ENCODE data around the gene SCN4A.
A peak's percentile ranks its signal among the peaks of the same experiment; 100 is the strongest.
"Not testable (repeated sequence)": the region's sequence is repeated elsewhere in the genome, so short reads cannot be mapped to it uniquely, and the experiment has no call there.

SCN4A gene

DNA sequence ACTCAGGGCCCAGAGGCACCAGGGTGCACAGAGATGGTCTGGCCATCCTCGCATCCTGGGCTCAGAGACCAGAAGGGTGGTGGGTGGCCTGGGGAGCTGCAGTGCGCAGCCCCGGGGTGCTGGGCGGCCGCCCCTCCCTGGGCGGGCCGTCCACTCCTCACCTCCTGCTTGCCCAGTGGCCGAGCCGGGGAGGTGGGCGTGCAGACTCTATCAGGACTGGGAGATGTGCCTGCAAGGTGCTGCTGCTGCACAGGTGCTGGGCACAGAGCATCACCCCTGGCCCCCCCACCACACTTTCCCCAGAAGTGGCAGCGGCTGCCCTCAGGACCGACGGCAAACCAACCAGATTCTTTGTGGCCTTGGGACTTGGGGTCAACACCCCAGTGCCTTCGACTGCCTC lies at the start of gene SCN4A:
TSS of gene SCN4A (minus strand) at position 123 of the 400 bp plus-strand sequence. CDS start at position 46, 77 bp downstream.
- DNase-seq = no peak

DNA sequence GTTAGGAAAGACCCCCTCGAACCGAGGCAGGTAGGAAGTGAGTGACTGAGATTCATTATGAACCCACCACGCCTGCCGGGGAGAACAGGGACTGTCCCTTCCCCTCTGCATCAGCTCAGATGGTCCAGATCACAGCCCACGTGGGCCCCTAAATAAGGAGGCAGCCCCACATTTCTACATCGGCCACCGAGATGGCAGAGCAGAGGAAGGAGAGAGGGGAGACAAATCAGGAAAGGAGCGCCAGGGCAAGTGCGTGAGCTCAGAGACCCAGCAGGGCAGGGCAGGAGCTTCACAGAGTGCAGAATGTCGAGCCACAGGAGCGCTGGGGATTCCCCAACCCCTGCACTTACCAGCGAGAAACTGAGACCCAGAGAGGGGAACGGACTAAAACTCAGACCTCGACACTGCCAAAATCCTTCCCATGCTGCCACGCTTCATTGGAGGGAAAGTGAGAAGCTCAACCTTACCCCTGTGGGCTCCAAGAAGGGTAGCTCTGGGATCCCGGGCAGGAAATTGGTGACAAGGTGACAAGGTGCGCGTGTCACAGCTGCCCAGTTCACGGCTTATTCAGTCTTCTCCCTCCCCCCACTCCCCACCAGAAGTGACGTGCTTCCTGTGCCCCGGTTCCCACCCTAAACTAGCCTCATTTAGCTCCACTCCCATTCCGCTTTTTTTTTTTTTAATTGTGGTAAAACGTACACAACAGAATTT lies 47.5 kb upstream of the SCN4A start, which contains the start of gene ICAM2:
TSS of gene ICAM2 (minus strand) at position 578 of the 711 bp plus-strand sequence. CDS start 13,942 bp downstream, outside the sequence.
- peak; percentile 87 for DNase-seq

DNA sequence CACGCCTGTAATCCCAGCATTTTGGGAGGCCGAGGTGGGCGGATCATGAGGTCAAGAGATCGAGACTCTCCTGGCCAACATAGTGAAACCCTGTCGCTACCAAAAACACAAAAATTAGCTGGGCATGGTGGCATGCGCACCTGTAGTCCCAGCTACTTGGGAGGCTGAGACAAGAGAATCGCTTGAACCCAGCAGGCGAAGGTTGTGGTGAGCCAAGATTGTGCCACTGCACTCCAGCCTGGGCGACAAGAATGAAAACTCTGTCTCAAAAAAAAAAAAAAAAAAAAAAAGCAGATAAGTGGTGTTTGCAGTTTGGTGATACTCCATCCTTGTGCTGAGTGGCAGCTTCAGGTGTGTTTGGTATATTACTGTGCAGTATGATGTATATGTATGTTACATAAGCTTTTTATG lies 46.8 kb upstream of the SCN4A start:
- DNase-seq = not testable (repeated sequence)

DNA sequence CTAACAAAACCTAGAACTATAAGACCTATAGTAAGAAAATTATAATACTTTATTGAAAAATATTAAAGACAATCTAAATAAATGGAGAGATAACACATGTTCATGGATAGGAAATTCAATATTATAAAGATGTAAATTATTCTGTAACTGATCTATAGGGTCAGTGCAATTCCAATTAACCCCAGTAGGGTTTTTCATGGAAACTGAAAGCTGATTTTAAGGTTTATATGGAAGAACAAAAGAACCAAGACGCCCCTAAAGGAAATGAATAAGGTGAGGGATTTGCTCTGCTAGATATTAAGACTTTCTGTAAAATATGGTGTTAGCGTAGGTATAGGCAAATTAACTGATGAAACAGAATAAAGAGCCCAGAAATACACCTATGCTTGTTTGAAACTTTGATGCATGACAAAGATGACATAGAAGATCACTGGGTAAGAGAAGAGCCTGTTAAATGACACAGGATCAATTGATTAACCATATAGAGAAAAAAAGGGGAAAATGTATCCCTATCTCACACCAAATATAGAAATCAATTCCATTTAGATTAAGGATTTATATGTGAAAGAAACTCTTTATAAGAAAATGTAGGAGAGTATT lies 44.8 kb upstream of the SCN4A start:
- no peak for DNase-seq

DNA sequence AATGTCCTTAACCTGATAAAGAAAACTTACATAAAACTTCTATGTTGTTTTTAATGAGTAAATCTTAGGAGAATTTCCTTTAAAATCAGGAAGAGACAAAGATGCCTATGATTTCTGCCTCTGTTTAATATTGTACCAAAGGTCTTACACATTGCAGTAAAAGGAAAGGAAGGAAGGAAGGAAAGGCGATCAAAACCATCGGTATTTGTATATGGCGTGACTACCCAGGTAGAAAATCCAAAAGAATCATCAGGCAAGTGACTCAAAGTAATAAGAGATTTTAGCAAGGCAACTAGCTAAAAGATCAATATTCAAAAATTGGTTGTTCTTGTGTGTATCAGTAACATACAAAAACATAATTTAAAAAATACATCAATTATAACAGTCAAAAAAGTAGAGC lies 44.3 kb upstream of the SCN4A start:
- no peak for DNase-seq

DNA sequence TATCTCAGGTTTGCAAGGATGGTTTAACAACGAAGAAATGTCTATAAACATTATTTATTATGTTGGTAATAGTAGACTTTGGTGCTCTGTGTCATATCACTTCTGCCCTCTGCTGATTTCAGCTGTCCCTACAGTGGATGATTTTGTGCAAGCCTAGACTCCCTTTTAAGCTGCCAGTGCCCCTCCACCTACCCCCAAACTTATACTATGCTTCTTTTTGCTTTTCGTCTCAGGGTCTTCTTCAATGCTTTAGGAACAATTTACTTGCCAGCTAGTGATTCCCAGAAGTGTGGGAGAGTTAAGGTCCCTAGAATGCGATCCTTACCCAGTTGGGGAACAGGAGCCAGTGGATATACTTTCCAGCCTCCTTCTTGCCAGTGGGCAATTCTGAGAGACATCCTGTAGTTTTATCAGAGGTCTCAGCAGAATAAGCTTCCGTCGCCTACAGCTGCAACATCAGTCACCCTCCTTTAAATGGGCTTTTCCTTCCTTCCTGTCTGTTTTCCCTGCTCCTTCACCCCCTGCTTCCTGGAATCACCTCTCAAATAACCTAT lies 43.6 kb upstream of the SCN4A start:
- DNase-seq = no peak

DNA sequence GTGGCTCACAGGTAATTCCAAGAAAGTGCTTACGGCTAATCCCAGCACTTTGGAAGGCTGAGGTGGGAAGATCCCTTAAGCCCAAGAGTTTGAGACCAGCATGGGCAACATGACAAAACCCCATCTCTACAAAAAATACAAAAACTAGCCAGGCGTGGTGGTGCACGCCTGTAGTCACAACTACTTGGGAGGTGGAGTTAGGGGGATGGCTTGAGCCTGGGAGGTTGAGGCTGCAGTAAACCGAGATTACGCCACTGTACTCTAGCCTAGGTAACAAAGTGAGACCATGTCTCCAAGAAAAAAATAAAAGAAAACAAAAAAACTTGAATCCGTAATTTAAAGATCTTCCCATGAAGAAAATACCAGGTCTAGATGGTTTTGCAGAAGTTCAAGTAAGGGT lies 42.7 kb upstream of the SCN4A start:
- no peak for DNase-seq

DNA sequence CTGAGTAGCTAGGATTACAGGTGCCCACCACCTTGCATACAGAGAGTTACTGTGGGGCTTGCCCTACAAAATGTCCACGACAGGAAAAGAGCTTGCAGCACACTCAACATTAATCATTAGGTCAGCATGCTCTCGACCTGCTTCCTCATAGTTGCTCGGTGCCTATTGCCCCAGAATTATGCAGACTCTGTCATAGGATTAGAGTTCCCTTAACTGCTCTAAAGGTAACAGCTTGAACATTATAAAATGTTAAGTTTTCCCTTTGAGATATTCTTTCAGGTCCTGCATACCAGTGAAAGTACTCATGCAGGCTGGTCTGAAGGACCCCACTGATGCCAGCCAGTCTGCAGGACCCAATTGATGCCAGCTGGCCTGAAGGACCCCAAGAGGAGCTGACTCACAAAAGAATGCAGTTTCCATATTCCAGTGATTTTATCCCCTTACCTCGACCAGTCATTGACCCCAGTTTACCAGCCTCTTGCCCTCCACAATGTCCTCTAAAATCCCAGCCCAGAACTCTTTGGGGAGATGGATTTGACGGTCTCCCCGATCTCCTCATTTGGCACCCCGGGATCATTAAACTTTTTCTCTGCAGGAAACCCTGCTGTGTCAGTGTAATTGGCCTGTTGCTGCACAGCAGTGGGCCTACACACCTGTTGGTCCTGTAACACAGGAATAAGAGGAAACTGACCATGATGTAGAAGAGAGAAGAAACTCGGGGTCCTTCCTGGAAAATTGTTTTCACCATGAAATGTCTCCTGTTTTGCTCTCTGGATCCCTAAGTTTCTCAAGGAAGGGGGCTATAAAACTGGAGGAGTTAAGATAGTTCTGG lies 37.1 kb upstream of the SCN4A start:
- no peak for DNase-seq

DNA sequence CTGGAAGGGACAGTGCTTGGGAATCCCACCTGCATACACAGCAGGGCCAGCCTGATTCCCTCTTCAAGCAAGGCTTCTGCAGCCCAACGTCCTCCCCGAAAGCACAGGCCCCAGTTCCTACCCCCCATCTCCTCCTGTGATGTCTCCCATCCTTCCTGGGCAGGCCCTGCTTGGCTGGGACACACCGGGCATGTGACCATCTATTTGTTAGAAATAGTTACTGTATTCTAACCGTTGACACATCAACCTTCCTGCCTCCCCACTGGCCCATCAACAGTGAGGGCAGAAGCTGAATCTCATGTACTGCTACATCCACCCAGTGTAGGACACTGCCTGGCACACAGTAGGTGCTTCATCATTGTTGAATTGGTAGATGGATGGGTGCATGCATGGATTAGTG lies 36.1 kb upstream of the SCN4A start:
- DNase-seq = no peak

DNA sequence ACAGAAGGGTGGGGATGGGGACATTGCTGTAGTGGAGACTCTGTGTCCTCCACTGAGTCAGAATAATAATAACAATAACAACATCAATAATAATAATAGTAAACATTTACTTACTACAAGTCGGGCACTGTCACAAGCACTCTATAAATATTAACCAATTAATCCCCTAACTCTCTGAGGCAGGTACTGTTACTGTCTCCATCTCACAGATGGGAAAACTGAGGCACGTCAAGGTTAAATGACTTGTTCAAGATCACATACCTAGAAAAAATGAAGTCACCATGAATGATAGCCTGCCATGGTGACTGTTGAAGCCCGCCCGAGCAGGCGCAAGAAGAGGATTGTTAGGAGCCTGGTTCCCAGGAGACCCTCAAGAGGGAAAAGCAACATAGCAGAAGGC lies 35.6 kb upstream of the SCN4A start:
- DNase-seq = no peak

DNA sequence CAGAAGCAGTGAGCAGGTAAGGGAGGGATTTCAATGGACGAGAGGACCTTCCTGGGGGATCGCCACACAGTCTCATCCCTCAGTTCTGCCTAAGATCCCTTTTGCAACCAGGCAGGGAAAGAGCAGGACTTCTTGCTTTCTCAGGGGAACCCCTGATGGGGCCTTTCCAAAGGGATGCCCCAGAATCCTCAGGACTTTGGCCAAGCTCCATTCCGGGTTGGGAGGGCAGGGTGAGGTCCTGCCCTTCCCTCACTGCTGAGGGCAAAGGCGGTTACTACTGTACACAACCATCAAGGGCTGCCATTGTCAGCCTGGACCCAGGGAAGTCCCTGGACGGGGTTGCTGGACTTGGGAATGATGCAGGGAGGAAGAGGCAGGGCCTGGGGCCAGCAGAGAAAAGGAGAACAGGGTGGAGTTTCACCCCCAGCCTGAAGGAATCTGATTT lies 35.1 kb upstream of the SCN4A start:
- DNase-seq = no peak

DNA sequence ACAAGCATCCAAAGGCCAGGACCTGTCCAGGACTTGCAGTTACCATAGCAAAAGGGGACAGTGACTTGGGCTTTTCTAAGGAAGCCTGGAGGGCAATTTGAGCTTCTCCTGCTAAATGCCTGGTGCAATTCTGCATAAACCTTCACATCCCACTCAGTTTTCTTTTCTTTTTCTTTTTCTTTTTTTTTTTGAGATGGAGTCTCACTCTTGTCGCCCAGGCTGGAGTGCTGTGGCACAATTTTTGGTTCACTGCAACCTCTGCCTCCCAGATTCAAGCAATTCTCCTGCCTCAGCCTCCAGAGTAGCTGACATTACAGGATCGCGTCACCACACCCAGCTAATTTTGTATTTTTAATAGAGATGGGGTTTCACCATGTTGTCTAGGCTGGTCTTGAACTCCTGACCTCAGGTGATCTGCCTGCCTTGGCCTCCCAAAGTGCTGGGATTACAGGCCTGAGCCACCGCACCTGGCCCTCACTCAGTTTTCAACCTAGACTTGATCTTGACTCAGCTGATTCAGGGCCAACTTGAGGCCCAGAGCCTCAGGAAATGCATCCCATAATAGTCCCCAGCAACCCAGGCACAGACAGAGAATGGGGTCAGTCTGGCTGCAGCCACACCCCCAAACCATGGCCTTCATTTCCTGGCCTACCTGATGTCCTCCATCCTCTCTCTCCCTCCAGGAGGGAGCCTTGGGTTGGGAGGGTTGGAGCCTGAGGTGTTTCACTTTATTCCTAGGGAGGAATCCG lies 34.5 kb upstream of the SCN4A start:
- DNase-seq = not testable (repeated sequence)

DNA sequence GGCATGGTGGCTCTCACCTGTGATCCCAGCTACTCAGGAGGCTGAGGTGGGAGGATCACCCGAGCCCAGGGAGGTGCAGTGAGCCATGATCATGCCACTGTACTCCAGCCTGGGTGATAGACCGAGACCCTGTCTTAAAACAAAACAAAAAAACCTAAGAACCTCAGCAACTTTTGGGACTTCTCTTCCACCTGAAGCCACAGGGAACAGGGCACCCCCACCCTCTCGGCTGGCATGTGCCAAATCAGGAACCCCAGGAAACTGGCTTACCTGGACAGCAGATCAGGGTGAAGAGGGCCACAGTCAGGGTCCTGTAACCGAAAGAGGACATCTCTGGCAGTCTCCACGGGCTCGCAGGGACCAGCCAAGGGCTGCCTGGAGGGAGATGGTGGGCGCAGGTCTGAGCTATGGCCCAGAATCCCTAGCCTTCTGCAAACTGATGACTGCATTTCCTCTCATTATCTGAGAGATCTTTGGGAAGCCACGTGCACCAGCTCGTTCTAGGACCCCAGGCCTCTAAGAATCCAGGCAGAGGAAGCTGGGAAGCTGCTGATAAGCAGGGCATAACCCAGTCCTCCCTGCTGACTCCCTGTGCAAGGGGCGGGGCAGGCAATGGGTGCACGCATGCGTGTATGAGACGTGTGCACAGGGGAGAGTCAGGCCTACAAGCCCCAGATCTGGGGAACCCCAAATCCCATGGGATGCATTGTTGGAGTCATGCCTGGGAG lies 33.8 kb upstream of the SCN4A start:
- DNase-seq = no peak

DNA sequence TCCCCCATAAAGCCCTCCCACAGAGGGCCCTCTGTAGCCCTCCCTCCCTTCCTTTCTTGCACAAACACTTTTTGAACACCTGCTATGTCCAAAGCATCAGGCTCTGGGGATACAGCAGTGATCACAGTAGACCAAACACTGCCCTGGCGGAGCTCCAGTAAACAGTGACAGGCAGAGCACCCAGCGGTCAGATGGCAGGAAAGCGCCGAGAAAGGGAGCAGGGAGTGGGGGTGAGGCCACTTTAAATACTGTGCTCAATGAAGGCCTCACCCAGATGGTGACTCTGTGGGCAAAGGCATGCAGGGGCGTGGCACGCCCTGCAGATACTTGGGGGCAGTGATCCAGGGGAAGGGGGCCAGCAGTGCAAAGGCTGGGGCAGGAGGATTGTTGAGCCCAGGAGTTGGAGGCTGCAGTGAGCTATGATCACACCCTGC lies 33.0 kb upstream of the SCN4A start:
- DNase-seq = no peak

DNA sequence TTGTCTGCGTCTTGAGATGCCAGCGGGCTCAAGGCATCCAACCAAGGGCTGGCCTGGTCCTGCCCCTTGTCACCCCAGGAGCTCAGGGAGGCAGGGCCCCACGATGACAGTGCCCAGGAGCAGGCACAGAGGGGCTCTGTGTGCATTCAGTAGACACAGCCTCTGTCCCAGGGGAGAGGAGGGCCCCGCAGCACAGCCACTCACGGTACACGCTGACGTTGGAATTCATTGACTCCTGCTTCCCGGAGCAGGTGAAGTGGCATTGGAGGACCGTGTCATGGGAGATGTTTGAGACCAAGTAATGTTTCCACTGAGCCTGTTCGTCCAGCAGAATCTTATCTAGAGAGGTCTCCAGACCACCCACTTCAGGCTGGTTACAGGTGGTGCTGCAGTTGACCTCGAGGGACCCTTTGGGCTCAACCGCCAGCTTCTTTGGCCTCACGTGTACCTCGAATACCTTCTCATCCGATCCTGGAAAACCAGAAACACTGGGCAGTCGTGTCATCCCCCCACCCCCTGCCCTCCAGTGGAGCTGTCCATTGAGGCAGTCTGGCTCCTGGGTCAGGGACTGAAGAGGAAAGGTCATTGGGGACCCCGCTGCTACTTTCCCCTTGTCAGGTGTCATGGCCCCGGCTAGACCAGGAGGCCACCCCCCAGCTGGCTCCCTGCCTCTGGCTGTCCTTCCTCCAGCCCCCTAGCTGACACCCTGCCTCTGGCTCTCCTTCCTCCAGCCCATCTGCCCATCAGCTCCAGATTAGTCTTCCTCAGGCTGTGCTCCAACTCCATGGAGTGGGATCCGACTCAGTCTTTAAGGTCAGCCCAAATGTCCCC lies 32.4 kb upstream of the SCN4A start:
- no peak for DNase-seq

DNA sequence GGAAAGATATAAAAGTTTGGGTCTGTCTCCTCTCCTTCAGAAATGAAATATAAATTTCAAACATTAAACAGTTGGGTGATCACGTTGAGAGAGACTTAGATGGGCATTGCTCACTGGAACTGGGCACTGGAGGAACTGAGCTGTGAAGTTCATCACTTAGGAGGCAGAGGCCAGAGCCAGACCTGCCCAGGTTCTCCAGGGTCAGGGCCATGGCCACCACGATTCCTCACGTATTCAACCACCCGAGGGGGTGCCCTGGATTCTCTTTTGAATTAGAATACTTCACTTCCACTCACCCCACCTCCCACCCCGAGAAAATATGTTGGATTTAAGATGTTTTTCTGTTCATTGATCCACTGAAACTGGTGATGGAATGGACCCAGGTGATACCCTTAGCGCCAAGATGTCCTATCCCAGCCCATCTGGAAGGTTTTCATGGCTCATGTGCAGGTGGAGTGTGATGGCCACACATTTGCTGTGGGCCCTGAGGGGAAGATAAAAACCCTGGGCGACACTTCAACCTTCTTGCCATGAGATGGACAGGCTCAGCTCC lies 31.6 kb upstream of the SCN4A start:
- no peak for DNase-seq

DNA sequence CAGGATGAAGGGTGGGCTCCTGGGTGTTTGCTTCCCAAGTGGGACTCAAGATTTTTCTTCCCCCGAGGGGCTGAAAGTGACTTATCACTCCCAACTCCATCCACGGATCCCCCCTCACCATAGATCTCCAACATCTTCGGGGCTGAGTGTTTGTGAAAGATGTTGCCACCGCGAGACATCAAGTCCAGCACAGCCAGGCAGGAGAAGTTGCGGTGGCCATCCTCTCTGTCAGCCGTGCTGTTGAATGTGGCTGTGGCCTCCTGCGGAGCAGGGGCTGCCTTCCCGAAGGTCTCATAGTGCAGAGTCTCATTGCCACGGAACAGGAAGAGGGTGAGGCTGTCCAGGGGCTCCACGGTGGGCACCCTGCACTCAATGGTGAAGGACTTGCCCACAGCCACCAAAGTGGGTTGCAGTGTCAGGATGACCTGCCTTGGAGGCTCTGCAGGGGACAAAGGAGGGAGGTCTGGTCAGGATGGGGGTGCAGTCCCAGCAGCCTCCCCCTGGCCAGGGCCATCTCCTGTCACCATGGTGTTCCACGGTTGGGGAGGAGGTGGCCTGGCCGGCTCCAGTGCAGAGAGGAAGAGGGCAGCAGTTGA lies 30.9 kb upstream of the SCN4A start:
- no peak for DNase-seq

DNA sequence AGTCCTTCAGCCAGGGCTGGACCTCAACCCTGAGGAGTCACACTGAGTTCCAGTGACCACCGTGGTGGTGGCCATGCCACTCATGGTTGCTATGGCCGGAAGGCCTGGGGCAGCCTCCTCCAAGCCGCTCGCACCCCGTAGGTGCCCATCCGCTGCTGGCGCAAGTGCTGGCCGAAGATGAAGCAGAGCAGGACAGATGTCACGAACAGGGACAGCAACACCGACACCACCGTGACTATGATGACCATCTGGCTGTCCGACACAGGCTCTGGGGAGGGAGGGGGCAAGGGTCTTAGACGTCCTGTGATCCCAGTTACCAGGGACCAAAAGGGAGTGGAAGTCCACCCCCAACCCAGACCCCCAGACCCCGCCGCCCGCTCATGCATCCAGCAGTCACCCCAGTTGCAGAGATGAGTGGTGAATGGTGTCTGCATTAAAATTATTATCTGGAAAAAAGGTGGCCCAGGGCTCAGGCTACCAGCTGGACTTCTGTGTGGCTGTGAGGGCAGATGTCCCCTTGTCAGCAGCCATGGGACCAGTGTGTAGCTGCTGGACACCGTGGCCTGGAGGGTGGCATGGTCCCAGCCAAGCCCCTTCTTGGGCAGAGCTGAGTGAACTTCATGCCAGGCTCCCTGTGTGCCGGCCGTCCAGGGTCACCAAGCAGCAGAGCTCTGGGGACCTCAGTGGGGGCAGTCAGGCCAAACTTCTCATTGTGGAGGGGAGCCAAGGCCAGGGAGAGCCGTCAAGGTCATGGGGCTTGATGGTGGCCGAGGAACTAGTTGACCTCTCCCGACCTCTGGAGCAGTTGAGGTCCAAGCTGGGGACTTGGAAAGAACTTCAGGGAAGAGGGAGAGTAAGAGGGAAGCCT lies 30.2 kb upstream of the SCN4A start:
- DNase-seq = no peak
